Stimulated activated CD8-positive, alpha-beta memory T cell treated with anti-CD3 and anti-CD28 coated beads, Interleukin-7, amount 100 ng/mL, for 24 hours (primary cell): ENCODE measurements around the gene RIC1.
"Not testable (repeated sequence)": the region's sequence is repeated elsewhere in the genome, so short reads cannot be mapped to it uniquely, and the experiment has no call there.

Experiments
- DNase-seq: peaks from one replicate; pipeline ENCODE4 v3.0.0-alpha.2; 2020; ENCODE audit warnings: low read depth

The RIC1 gene

DNA sequence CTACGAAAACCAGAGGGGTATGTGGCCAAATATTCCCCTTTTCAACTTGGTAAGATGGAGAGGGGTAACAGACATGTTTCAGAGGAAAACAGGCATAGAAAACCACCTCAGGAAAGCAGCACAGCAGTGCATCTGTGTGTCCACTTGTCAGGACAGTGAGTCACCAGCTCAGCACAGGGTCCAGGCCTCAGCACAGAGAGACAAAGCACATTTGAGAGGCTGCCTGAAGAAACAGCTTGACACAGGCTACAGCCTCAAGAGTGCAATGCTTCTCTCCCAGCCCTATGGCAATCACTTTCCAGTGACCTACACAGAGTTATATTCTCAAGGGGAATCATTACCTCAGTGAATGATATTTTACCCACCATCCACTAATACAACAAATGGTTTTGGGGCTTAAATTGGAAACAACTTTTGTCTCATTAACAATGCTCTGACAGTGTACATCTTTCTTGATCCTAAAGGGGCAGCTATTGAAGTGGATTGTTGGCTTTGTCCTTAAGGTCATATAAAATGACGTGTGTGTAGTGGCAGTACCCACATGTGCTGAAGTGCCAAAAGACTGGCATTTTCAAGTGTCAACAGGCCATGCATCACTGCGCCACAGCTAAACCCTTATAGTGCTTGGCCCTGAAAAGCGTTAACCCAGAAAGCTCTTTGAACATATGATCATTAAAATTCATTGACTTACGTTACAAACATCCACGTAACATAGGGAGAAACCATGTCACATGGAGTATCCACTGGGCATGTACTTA lies 157.6 kb downstream of the RIC1 start:
- no peak for DNase-seq

DNA sequence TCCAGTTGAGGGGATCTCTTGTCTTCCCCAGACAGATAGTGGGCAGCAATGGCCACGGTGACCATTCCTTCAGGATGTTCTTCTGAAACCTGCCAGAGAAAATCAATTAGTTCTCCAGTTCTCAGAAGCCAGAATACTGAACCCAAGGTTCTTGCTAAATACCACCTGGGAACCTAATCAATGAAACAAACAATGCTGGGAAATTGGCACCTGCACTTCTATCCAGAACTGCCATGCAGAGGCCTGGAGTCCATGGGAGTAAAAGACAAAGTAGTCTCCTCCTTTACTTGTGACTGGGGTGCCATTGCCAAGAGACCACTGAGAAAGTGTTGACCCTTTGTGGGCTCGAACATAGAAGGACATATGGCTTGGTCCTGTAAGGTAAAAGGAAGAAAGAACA lies 158.3 kb downstream of the RIC1 start:
- no peak for DNase-seq

DNA sequence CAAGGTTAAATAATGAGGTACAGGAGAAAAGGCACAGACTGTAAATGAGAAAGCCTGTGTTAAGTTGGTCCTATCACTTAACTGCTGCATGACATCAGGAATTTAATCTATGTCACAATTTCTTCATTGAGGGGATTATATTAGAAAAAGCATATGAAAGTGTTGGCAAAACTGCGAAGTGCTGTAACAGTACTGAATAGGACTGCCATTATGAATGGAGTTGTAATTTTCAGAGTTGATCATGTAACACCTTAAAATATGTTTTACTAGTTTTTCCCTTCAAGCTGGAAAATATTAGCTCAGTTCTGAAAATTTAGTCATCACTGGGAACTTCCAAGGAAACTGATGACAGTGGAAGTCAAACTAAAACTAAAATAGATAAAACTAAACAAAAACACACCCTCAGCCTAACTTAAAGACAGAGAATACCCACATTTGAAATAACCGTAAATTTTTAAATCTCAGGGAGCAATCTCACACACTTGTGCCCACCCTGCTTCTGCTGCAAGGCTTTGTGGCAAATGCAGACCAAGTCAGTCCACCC lies 158.9 kb downstream of the RIC1 start:
- DNase-seq, result no peak

DNA sequence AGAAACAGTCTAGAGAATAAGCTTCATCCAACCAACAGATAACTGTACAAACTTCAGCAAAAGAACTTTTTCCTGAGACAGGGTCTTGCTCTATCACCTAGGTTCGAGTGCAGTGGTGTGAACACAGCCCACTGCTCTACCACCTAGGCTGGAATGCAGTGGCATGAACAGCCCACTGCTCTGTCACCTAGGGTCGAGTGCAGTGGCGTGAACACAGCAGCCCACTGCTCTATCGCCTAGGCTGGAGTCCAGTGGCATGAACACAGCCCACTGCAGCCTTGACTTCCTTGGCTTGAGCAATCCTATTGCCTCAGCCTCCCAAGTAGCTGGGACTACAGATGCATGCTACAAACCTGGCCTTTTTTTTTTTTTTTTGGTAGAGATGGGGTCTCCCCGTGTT lies 160.6 kb downstream of the RIC1 start:
- no peak for DNase-seq

DNA sequence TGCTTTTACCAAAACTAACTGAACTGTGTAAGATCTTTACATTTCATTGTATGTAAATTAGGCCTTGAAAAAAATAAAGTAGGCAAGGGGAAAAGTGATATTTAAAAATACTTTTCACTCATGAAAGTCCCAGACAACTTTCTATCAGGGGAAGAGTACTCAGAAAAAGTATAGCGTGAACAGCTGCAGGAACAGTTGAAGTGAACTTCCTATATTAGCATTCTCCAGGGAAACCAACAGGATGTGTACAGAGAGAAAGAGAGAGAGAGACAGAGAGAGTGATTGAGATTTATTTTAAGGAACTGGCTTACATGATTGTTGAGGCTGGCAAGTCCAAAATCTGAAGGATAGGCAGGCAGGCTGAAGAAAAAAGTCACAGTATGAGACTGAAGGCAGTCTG lies 162.0 kb downstream of the RIC1 start:
- no peak for DNase-seq

DNA sequence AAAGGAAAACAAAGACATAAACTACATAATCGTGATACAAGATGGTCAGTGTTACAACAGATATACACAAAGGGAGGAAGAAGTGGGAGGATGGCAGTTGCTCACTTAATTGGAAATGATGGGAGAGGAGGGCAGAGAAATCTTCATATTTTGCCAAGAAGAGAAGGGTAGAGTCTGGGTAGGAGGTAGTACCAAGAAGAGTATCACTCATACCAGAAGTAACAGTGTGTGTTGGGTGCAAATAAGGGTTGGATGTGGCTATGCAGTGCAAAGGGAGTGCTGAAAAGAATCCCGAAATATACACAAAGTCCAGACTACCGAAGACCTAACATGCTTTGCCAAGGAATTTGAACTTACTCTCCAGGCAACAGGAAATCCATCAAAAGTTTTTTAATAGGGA lies 163.0 kb downstream of the RIC1 start:
- no peak for DNase-seq

DNA sequence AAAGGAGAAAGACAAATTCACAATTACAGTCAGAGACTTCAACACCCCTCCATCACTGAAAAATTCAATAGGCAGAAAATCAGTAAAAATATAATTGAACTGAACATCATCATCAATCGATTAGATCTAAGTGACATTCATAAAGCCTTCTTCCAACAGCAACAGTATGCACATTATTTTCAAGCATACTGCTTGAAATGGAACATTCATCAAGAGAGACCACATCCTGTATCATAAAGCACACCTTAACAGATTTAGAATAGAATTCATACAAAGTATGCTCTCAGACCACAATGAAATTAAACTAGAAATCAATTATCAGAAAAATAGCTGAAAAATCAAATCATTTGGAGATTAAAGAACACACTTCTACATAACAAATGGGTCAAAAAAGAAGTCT lies 164.9 kb downstream of the RIC1 start:
- no peak for DNase-seq

DNA sequence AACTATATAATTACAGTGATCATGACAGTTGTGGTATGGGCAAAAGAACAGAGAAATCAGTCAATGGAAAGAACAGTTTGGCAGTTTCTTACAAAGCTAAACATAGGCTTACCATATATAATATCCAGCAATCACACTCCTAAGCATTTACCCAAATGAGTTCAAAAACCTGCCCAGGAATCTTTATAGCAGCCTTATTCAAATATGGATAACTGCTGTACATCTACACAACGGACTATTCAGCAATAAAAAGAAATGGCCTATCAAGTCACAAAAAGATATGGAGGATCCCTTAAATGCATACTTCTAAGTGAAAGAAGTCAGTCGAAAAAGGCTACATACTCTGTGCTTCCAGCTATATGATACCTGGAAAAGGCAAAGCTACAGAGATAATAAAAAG lies 167.4 kb downstream of the RIC1 start:
- no peak for DNase-seq

DNA sequence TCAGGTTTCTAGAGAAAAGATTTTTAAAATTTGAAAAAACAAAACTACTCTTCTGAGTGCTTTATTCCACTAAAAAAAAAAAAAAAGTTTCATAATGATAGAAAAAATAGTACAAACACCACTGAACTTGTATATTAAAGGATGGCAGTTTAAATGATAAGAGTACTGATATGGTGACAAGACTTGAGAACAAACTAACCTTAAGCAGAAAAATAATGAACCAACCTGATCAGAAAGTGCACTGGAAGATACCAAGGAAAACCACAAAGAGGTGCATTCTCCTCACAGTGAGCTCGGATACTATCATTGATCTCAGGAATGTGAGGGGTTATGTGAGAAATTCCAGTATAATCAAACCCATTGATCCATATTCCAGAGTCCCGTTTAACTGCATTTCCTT lies 169.7 kb downstream of the RIC1 start:
- DNase-seq, result no peak

DNA sequence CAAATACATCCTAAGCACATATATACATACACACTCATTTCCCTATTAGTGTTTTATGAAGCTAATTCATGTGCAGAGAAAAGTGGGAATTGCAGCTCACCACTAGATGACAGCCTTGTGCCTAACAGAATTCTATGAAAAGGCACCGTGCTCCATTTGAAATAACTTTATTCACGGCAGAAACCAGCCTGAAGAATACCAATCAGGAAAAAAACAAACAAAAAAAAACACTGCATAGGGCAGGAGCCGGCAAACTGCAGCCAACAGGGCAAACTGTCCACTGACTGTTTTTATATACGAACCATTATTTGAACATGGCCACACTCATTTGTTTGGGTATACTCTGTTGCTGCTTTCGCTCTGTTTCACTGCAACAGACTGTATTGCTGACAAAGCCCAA lies 170.4 kb downstream of the RIC1 start:
- DNase-seq, result no peak

DNA sequence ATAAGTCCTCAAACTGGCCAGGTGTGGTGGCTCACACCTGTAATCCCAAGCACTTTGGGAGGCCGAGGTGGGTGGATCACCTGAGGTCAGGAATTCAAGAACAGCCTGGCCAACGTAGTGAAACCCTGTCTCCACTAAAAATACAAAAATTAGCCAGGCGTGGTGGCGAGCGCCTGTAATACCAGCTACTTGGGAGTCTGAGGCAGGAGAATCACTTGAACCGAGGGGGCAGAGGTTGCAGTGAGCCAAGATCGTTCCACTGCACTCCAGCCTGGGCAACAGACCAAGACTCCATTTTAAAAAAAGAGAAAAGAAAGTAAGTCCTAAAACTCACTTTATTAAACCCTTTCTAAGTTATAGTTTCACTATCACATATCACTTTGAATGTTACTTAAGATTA lies 171.5 kb downstream of the RIC1 start:
- DNase-seq, result not testable (repeated sequence)

DNA sequence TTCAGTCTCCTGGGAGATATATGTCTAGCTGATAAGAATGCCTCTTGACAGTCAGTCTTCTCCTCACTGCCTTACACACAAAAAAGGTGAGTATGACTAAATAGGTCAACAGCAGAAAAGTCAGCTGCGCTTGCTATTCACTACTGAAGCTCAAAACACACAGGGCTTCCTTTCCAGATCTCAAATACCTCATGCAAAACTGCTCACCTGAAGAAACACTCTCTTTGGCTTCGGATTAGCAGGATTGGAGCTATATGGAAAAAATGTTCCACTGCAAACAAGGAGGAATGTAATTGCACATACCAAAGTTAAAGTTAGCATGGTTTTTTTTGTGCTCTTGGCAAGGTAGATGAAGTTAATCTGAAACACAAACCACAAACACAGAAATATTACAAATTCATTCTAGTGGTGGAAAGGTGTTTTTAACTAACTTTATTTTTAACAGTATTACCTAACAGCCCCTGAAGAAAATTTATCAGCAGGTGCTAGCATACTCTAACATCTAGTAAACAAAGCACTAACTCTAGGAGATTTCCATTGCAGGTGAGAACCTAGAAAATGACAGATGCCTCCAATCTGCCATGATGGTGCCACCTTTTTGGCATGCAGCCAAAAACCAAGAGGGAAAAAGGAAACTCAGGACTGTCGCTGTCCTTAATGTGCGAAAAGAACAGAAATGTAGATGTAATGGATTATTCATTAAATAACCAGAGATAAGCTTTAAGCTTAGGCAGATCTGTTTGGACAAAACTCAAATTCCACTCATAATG lies 172.2 kb downstream of the RIC1 start:
- DNase-seq, result no peak

DNA sequence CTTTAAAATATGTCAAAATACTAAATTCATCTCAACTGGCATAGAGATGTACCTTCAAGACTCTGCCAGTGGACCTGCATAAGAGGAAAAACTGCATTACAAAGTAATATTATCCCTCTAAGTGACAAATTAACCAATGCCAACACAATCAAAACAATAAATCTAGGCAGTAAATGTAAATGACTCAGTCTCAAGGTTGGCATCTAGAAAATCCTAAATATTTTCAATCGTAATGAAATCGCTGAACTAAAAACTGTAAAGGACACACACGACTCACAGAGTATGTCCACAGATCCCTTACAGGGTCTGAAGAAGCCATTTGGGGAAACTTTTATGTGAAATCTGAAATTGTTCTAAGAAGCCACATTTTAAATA lies 172.8 kb downstream of the RIC1 start:
- no peak for DNase-seq

DNA sequence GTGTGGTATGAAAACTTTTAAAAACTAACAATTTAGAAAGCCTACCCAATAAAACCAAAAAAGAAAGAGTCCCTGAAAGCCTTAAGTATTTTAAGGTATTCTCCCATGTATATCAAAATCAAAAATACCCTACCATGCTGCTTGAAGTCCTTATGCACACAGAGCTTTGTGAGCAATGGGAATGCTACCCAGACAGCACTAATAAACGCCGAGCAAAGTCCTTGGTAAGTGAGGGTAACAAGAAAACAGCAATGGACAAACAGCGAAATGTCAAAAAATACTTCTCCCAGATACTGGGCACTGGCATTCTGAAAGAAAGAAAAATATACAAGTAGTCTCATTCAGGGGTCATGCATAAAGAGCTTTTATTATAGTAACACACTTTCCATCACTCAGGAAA lies 176.6 kb downstream of the RIC1 start:
- no peak for DNase-seq

DNA sequence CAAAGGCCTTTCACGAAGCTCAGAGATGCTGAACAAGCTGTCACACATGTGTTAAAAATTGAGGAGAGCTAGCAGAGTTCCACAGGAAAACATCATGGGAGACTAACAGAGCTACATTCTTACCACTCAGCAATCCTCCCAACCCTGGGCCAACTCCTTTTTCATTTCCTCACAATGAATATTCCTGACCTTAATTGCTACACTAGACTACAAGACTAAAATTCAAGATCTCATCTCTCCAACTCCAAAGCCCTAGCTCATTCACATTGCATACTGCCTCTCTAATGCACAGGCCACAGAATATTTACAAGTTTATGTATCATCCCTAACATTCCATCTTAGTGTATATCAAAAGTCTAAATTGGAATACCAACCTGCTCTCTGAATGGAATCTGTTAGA lies 182.8 kb downstream of the RIC1 start:
- DNase-seq, result no peak

DNA sequence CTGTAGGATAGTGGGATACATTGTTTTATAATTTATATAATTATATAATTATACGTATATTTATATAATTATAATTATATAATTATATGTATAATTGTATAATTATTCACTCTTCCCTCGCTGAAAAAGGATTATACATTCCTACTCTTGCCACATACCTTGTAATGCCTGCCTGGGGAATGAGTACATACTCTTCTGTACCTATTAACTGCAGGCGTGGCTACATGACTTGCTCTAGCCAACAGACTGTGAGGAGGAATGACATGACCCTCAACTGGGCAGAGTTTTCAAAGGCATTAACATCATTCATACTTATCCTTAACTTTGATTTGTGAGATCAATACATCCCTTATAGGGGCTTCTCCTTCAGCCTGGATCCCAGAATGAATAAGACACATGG lies 184.9 kb downstream of the RIC1 start:
- DNase-seq, result no peak

DNA sequence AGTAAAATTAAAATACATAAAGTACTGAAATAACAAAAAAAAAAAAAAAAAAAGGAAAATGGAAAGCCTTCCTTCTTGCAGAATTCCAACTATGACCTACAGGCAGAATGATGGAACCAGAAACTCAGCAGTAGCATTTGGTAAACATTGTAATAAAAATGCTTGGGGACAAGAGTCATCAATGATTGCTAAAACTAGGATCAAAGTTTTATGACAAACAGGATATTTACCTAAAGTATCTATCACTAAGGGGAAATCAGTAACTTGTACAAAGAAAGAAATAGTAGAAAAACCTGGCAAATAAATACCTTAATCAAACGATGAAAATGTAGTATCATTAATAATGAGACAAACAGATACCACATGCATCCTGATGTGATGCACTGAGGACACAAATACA lies 186.6 kb downstream of the RIC1 start:
- DNase-seq, result no peak

DNA sequence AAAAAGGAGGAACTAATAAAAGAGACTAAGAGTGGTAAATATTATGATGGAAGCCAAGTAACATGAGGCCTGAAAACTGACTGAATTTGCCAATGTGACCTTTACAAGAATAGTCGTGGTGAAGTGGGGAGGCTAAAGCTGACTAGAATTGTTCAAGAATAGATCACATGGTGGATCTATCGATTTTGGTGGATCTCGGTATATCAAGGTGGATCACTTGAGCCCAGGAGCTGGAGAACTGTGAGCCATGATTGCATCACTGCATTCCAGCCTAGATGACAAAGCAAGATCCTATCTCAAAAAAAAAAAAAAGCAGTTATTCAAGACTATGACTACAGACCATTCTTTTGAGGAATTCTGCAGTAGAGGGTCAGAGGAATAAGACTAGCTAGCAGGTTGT lies 189.0 kb downstream of the RIC1 start:
- DNase-seq, result no peak

DNA sequence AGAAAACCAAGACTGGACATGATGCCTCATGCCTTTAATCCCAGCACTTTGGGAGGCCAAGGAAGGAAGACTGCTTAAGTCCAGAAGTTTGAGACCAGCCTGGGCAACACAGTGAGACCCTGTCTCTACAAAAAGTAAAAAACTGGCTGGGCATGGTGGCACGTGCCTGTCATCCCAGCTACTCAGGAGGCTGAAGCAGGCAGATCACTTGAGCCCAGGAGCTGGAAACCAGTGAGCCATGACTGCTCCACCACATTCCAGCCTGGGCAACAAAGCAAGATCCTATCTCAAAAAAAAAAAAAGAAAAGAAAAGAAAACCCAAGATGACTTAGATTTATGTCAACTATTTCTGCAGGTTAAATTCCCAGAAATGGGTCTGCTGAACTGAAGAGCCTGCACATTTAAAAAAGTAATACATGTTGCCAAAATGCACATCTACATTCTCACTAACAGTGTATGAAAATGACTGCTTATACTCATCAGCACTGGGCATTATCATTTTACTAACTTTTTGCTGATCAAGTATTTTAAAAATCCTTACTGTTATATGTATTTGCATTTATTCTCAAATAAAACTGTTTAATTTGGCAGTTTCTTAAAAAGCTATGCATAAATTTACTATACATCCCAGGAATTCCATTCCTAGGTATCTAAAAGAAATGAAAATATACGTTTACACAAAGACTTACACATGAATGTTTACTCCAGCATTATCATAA lies 189.7 kb downstream of the RIC1 start:
- no peak for DNase-seq

DNA sequence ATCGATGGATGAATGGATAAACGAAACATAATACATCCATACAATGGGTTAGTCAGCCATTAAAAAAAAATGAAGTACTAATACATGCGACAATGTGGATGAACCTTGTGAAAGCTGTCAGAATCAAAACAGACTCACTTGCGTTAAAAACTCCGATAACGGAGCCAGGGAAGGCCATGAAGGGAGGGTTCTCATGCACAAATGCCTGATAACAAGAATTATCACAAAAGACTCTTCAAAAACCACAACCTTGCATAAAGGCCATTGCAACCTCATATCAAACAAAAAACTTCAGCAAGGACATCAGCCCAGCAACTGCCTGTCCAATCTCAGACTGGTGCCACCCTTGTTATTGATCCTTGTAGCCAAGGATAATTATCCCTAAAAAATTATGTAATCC lies 190.3 kb downstream of the RIC1 start:
- DNase-seq, result no peak

DNA sequence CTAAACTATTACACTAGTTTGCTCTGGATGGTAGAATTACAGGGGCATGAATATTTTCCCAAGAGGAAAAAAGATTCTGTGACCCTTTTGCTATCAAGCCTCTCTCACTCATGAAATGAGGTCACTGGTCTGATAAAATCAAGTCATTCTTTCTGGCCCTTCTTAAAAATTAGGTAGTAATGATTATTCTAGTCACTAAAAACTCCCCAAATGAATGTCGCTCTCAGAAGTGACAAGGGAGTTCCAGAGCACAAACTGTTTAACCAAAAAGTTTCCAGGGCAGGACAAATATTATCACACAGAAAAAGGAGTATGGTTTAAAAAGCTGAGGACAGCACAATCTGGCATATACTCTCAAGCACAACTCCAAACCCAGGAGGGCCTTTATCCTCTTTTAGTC lies 191.5 kb downstream of the RIC1 start:
- no peak for DNase-seq

DNA sequence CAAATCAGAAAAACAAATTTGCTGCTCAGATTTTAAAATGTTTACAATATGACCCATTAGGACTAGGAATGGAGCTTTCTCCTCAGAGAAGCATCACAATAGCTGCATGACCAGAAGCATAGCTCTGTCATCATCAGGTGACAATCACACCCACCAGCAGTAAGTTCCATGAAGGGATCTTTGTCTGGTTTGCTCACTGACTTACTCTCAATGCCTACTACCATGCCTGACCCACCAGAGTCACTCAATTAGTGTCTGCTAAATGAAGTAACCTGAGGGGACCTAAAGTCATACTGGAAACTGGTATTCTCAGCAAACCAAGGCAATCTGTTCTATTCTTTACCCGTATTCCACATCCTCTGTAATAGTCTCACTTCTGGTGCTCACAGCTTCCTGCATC lies 196.3 kb downstream of the RIC1 start:
- no peak for DNase-seq
